Right cardiac atrium (tissue), 5 donors: ENCODE measurements around the gene AEN. TPM values are rescaled to one million over a fixed set of nuclear protein-coding genes. Genes with fewer than 3 reads are reported as not detected.

Experiments
- ATAC-seq, 2 donors: fragments of 200-7000 bp; cut with Tn5 transposase; one replicate each; pipeline versions ENCODE4 v1.8.0 to v1.9.1; 2020; ENCODE audit warnings: moderate library complexity in 2 of 2, mild to moderate bottlenecking in 1 of 2
- DNase-seq, 3 donors: peaks; one replicate each; pipeline ENCODE4 v3.0.0-alpha.2; 2020
- H3K27ac ChIP-seq: one replicate; pipeline ENCODE4 v1.5.1; 2013; ENCODE audit warnings: mild to moderate bottlenecking, low read length, control low read depth, moderate library complexity
- H3K27me3 ChIP-seq: one replicate; pipeline ENCODE4 v1.6.1; 2013; ENCODE audit not compliant: control insufficient read depth, insufficient read depth
- H3K4me1 ChIP-seq: one replicate; pipeline ENCODE4 v1.6.1; 2013; ENCODE audit warnings: low read length; ENCODE audit not compliant: control insufficient read depth, insufficient read depth
- H3K4me3 ChIP-seq: one replicate; pipeline ENCODE4 v1.5.1; 2013; ENCODE audit warnings: low read length, control low read depth
- H3K9me3 ChIP-seq: one replicate; pipeline ENCODE4 v1.6.1; 2013; ENCODE audit warnings: low read length; ENCODE audit not compliant: control insufficient read depth
- WGBS: extraction: QIAGEN DNeasy Blood & Tissue Kit; methylation state at CpG from one replicate; pipeline ENCODE4 v1.1.7; 2013; 5-methylcytosine and 5-hydroxymethylcytosine counted together
- intact Hi-C, 4 donors: fragments of 100-400 bp; cut with DNase I; formaldehyde crosslinking; loops; one replicate each; pipeline versions ENCODE4 v1.11.0 to v1.14.0; 2022 to 2023
- polyA plus RNA-seq: library from polyadenylated mRNA; stranded (reverse); fragments of 200-250 nt; gene quantifications from one replicate; pipeline ENCODE4 v1.2.3, GENCODE V29; 2013
- total RNA-seq, 4 donors: library from RNA; stranded (reverse); fragmentation: NEBNext Ultra II Directional; extraction: Animal tissue kit (Norgen Biotek cat#: 25700); gene quantifications; one replicate each; pipeline ENCODE4 v1.2.1, GENCODE V29; 2021
- donor health status: healthy with polysubstance abuse.
- donor health status: DM: no; HTN: yes; CAD: no.
- donor health status: DM: no; HTN: no; CAD: no.
- donor health status: DM: no; HTN: yes; CAD: no; lungs with severe emphysema.
- donor health status: DM: yes; HTN: yes; CAD: no.

The AEN gene
- total and polyA plus RNA-seq, 5 donors = 4.0 to 9.5 (median 5.0) TPM

- intact Hi-C loops = no loop called here
- WGBS = 2% methylated on average over 46 of the region's 46 CpGs
- no peak overlapping the region for H3K27ac ChIP-seq
Observed at GRCh38 chr15:88604381-88605188, 16.6 kb upstream of the AEN start.

DNA sequence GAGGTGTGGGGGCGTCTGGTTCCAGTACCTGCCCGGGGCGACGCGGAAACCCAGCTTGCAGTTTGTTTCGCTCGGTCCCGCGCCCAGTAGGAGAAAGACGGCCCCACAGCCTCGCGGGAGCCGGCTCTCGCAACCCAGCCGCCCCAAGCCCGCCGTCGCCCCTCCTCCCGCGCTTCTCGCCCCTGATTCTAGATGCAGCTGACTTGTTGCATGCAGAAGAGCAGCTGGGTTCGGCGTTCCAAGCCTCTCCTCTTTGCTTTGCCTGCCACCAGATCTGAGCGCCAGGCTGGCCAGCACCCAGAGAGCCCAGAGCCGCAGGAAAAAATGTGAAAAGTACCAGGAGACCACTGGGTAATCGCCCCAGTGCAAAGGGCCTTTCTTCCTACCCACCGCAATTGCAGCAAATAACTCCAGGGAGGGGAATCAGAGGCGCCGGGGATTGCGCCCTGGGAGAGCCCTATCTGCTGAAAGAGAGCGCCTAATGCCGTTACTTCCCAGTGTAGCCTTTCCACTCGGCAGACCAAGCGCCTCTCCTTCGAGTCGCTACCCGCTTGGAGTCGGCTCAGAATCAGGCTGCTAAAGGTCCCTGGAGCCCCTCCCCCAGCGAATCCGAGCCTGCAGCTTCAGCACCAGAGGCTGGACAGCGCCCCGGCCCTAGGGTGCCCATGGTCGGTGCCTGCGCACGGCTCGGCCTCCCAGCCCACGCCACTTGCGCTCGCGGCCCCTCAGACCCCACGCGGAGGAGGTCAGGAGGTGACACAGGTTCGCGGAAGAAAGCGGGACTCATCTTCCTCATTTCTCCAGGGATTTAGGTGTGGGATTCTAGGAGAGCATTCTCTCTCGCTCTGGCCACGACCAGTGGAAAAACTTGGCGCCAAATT is 15.7 kb upstream of the AEN start:
- ATAC-seq = peak; percentile 73 to 78
- peak; percentile 51 to 78 (median 77) for DNase-seq
- no peaks in the 10 kb centered on the region for H3K27me3 ChIP-seq
- no peak overlapping the region for H3K4me3 ChIP-seq
- H3K9me3 ChIP-seq = no peaks in the 10 kb centered on the region
- intact Hi-C loops = no loop called here
- no peaks in the 10 kb centered on the region for H3K4me1 ChIP-seq
- 2% methylated on average over 58 of the region's 58 CpGs for WGBS
- no peak overlapping the region for H3K27ac ChIP-seq

More at GRCh38 chr15:88604381-88605188, 16.6 kb upstream of the AEN start:
- Histone ChIP-seq H3K9me3 (no peaks in the 10 kb centered on the region), H3K27me3 (no peaks in the 10 kb centered on the region), H3K4me1 (no peaks in the 10 kb centered on the region), H3K4me3 (no peak overlapping the region)
- ATAC-seq (peak; percentile 13 to 17), DNase-seq (peak in 1 of 3 donors; percentile 48)

DNA sequence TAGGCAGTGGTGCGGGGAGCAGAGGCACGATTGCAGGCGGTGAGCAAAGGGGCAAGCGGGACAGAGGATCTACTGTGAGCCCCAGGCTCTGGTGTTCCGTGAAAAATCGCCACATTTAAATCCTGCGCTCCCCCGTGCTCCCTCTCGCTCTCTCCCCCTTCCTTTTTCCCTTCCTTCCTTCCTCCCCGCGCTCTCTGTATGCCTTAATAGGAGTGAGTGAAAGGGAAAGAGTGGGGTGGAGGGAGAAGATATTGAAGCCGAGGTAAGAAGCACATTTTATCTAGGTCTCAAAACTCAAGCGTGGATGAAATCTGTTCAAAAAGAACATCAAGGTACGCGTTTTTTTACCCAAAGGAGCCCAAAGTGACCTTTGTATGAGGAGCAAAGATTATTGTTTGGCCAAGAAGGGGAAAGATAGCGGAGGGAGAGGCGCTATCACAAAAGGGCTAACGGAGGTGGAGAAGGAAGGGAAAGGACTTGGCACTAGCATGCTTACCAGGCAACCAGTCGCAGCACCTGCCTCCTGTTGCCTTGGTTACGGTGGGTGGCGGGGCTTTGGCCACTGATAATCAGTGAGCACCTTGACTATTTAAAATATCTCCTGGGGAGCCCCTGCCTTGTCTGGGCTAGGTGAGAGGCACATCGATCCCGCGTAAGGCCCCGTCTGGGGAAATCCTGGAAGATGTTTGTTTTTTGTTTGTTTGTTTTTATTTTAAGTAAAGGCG is 14.9 kb upstream of the AEN start:
- H3K27ac ChIP-seq = no peak overlapping the region
- intact Hi-C loops = no loop called here
- 13% methylated on average over 26 of the region's 26 CpGs for WGBS
- ATAC-seq (no peak), DNase-seq (no peak)
- H3K4me1 ChIP-seq = no peaks in the 10 kb centered on the region
- no peaks in the 10 kb centered on the region for H3K9me3 ChIP-seq
- no peak overlapping the region for H3K4me3 ChIP-seq
- no peaks in the 10 kb centered on the region for H3K27me3 ChIP-seq

DNA sequence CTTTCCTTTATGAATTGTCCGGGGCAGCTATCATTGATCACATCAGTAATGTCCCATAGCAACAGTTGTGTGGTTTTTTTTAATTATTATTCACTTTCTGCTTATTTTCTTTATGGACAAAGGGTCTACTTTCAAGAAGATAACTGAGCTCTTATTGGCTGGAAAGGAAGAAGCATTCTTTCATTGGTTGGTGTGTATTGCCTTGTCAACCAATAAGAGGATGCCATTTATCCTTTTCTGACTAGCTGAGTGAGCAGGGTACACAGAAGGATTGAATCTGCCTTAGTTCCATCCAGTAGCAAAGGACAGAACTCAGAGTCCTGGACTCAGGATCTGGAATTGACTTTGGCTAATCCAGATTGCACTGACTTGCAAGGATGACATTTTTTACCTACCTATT is 13.2 kb upstream of the AEN start:
- DNase-seq (no peak), ATAC-seq (no peak)
- WGBS = 81% methylated on average over 1 of the region's 1 CpG
- Histone ChIP-seq H3K4me1 (no peaks in the 10 kb centered on the region), H3K27ac (no peak overlapping the region), H3K4me3 (no peak overlapping the region), H3K9me3 (no peaks in the 10 kb centered on the region), H3K27me3 (no peaks in the 10 kb centered on the region)
- intact Hi-C loops = no loop called here

DNA sequence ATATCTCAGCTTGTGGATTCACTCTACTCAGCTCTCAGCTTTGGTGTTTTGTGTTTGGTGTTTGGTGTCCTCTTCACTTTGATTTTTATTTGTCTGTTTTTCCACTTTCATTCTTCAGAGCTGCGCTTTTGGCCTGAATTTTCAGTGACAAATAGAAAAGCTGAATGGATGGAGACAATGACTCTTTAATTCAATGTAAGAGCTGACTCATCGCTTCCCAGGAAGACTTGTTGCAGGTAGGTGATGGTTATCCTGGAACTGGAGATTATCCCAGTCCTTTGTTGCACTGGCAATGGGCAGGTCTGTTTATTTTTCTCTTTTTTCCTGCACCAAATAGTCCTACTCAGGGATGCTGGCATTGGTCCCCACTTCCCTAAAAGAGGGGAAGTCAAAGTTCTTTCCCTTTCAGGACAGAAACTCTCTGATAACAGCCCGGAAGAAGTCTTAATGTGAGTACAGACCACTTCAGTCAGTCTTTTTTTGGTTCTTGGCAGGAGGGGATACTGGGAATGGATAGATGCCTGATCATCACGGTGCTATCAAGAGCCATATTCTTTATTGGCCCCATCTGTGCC is 12.4 kb upstream of the AEN start:
- no peak for DNase-seq
- intact Hi-C loops = no loop called here
- no peaks in the 10 kb centered on the region for H3K27me3 ChIP-seq
- H3K4me1 ChIP-seq = no peaks in the 10 kb centered on the region
- no peak overlapping the region for H3K27ac ChIP-seq
- H3K9me3 ChIP-seq = no peaks in the 10 kb centered on the region
- ATAC-seq = no peak
- WGBS = 75% methylated on average over 4 of the region's 4 CpGs
- H3K4me3 ChIP-seq = no peak overlapping the region

DNA sequence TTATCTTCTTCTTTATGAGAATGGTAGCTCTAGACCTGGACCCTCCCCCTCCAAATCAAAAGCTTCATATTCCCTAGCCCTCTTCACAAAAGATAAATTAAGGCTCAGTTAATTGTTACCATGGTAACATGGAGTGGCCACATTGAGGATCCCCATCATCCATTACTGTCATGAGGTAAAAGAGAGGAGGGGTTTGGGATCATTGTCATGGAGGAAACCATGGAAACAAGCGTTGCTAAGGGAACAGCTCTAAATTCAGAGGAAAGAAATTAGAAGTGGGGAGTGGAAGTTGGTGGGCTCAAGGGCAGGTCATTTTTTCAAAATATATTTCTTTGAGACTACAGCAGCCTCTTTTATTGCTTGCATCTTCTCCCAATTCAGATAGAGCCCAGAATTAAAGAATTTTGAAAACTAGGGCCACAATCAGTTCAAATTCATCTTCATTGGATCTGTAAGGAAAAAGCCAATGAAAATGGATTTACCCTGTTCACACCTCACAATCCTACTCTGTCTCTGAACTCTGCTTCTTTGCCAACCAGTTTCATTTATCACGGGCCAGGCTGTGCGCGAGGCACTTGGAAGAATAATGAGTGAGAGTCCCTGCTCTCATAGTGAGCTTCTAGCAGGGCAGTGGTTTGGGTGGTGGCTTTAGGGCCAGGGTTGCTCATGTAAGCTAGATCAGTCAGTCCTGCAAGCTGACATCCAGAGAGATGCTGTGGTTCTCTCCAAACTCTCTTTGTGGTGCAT is 11.6 kb upstream of the AEN start:
- 68% methylated on average over 4 of the region's 4 CpGs for WGBS
- Histone ChIP-seq H3K27ac (no peak overlapping the region), H3K9me3 (no peaks in the 10 kb centered on the region), H3K27me3 (no peaks in the 10 kb centered on the region), H3K4me3 (no peak overlapping the region), H3K4me1 (no peaks in the 10 kb centered on the region)
- intact Hi-C loops = loop anchor here in 1 of 4 donors (5.0 kb wide), 1 partner anchor 132 kb away; no protein-coding TSS in a partner anchor
- no peak for DNase-seq
- ATAC-seq = no peak

- Histone ChIP-seq H3K9me3 (no peaks in the 10 kb centered on the region), H3K4me3 (no peak overlapping the region), H3K4me1 (no peaks in the 10 kb centered on the region), H3K27me3 (no peaks in the 10 kb centered on the region), H3K27ac (no peak overlapping the region)
- 41% methylated on average over 4 of the region's 4 CpGs for WGBS
- DNase-seq = no peak
- no peak for ATAC-seq
- intact Hi-C loops = loop anchor here in 1 of 4 donors (5.0 kb wide), 1 partner anchor 133 kb away; no protein-coding TSS in a partner anchor
Observed at GRCh38 chr15:88610701-88611231, 10.4 kb upstream of the AEN start.

DNA sequence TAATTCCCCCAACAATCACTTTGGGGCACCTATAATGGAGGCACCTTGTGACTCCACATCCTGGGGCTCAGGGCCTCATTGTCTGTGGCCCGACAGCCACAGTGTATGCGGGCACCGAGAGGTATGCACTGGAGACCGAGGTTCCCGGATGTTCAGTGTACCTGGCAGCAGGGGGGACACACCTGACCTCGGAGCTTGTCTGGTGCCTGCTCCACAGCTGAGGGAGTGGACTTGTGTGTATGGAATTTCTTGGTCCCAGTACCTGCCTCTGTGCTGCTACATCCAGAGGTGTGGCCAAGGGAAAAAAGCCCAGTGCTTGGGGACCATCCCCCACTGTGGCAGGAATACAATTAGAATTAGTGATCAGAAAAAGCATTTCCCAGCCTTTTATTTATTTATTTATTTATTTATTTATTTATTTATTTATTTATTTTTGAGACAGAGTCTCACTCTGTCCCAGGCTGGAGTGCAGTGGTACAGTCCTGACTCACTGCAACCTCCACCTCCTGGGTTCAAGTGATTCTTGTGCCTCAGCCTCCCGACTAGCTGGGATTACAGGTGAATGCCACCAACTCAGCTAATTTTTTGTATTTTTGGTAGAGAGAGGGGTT is 8.8 kb upstream of the AEN start:
- WGBS = 69% methylated on average over 7 of the region's 7 CpGs
- ATAC-seq = no peak
- no peaks in the 10 kb centered on the region for H3K27me3 ChIP-seq

DNA sequence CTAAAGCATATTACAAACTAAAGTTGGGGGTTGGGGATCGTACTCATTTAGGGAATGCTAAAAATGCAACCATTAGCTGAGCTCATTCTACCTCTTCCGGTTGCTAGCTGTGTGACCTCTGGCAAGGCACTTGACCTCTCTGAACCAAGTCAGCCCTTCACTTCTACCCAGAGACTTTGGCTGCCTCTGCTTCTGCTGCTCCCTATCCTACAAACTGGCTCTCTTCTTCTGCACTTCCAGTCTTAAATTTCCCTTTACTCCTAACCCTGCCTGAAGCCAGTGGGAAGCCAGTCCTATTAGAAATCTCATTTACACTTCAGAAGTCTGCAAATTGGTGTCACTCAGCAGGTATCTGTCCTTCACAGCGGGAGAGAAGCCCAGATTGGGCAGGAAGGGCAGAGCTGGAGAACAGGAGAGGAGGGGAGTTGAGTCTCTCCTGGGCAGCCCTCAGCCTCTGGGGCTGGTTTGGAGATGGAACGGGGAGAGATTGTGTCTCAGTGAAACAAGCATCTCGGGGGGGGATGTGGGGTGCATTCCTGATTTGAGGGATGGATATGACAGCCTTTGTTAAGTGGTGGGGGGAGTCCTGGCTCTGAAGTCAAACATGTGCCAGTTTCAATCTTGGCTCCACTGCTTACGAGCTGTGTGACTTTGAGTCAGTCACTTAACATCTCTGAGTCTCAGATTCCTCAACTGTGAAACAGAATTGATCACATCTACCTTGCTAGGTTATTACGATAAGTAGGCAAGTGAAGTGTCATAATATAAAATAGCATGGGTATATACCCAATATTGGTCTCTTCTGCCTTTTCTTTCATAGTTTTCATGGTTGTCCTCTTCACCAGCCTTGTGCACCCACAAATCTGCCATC is 7.8 kb upstream of the AEN start:
- Histone ChIP-seq H3K27ac (no peak overlapping the region), H3K27me3 (no peaks in the 10 kb centered on the region), H3K4me1 (no peaks in the 10 kb centered on the region), H3K9me3 (no peaks in the 10 kb centered on the region), H3K4me3 (no peak overlapping the region)
- ATAC-seq (no peak), DNase-seq (no peak)
- intact Hi-C loops = loop anchor here in 1 of 4 donors (5.0 kb wide), 1 partner anchor 136 kb away; no protein-coding TSS in a partner anchor
- 36% methylated on average over 7 of the region's 7 CpGs for WGBS

More for the DNA sequence above, 8.8 kb upstream of the AEN start:
- no peaks in the 10 kb centered on the region for H3K9me3 ChIP-seq
- intact Hi-C loops = loop anchor here in 1 of 4 donors (5.0 kb wide), 1 partner anchor 135 kb away; no protein-coding TSS in a partner anchor
- H3K27ac ChIP-seq = no peak overlapping the region
- no peaks in the 10 kb centered on the region for H3K4me1 ChIP-seq
- no peak overlapping the region for H3K4me3 ChIP-seq
- DNase-seq = no peak
